BLaER1 (cell line): ENCODE results near the gene FUT4.

Experiments
- H3K27ac ChIP-seq: shearing (Covaris generic); formaldehyde crosslinking; 2 replicates; pipeline ENCODE4 v1.8.1; 2022
- H3K27me3 ChIP-seq: shearing (Covaris generic); formaldehyde crosslinking; 2 replicates; pipeline ENCODE4 v1.8.1; 2022
- H3K36me3 ChIP-seq: shearing (Covaris generic); formaldehyde crosslinking; 2 replicates; pipeline ENCODE4 v1.8.1; 2022
- H3K4me1 ChIP-seq: shearing (Covaris generic); formaldehyde crosslinking; 2 replicates; pipeline ENCODE4 v1.8.1; 2022
- H3K4me2 ChIP-seq: shearing (Covaris generic); formaldehyde crosslinking; 2 replicates; pipeline ENCODE4 v1.8.1; 2022
- H3K4me3 ChIP-seq: shearing (Covaris generic); formaldehyde crosslinking; 2 replicates; pipeline ENCODE4 v1.8.1; 2022
- H3K9ac ChIP-seq: shearing (Covaris generic); formaldehyde crosslinking; 2 replicates; pipeline ENCODE4 v1.8.1; 2022
- H3K9me3 ChIP-seq: shearing (Covaris generic); formaldehyde crosslinking; 2 replicates; pipeline ENCODE4 v1.8.1; 2022
- H4K20me1 ChIP-seq: shearing (Covaris generic); formaldehyde crosslinking; 2 replicates; pipeline ENCODE4 v1.8.1; 2022
- Cebpa-rat ChIP-seq: shearing (Covaris generic); IDR thresholded peaks from 2 replicates; pipeline ENCODE4 v1.8.1; 2022

FUT4 gene

GRCh38 chr11:94533206-94533605 lies 10.5 kb upstream of the FUT4 start:
- H3K27ac ChIP-seq: no peak overlapping the region
- H3K27me3 ChIP-seq: no peaks in the 10 kb centered on the region
- H3K4me2 ChIP-seq: no peak overlapping the region
- peaks cover 6% of the 10 kb centered on the region for H3K4me1 ChIP-seq
- H4K20me1 ChIP-seq: no peaks in the 10 kb centered on the region
- no peak for TF ChIP-seq Cebpa-rat
- H3K9ac ChIP-seq: no peak overlapping the region
- H3K36me3 ChIP-seq: no peaks in the 10 kb centered on the region
- no peak overlapping the region for H3K4me3 ChIP-seq
- no peaks in the 10 kb centered on the region for H3K9me3 ChIP-seq

- no peaks in the 10 kb centered on the region for H3K36me3 ChIP-seq
- H3K4me3 ChIP-seq: no peak overlapping the region
- no peaks in the 10 kb centered on the region for H4K20me1 ChIP-seq
- no peak overlapping the region for H3K27ac ChIP-seq
- H3K27me3 ChIP-seq: no peaks in the 10 kb centered on the region
- no peak for TF ChIP-seq Cebpa-rat
- no peak overlapping the region for H3K9ac ChIP-seq
- H3K4me1 ChIP-seq: peaks cover 6% of the 10 kb centered on the region
- H3K4me2 ChIP-seq: peak overlapping the region; percentile 26; the same call in 1 of the 2 replicates
- H3K9me3 ChIP-seq: no peaks in the 10 kb centered on the region
These were observed 9.8 kb upstream of the FUT4 start for GRCh38 chr11:94533696-94534630.

GRCh38 chr11:94536386-94536785 lies 7.3 kb upstream of the FUT4 start:
- no peak overlapping the region for H3K27ac ChIP-seq
- no peaks in the 10 kb centered on the region for H3K36me3 ChIP-seq
- no peaks in the 10 kb centered on the region for H3K9me3 ChIP-seq
- H3K4me1 ChIP-seq: peaks cover 6% of the 10 kb centered on the region
- H3K9ac ChIP-seq: no peak overlapping the region
- no peak overlapping the region for H3K4me3 ChIP-seq
- no peak for TF ChIP-seq Cebpa-rat
- no peaks in the 10 kb centered on the region for H3K27me3 ChIP-seq
- H4K20me1 ChIP-seq: no peaks in the 10 kb centered on the region
- no peak overlapping the region for H3K4me2 ChIP-seq

- Histone ChIP-seq H3K4me2 (no peak overlapping the region), H3K36me3 (no peaks in the 10 kb centered on the region), H4K20me1 (no peaks in the 10 kb centered on the region), H3K9ac (no peak overlapping the region), H3K4me1 (peaks cover 6% of the 10 kb centered on the region), H3K4me3 (no peak overlapping the region), H3K9me3 (no peaks in the 10 kb centered on the region), H3K27me3 (no peaks in the 10 kb centered on the region), H3K27ac (no peak overlapping the region)
- no peak for TF ChIP-seq Cebpa-rat
These were observed 6.6 kb upstream of the FUT4 start for GRCh38 chr11:94537031-94537600.

- Histone ChIP-seq H3K9me3 (no peaks in the 10 kb centered on the region), H3K36me3 (no peaks in the 10 kb centered on the region), H3K27me3 (no peaks in the 10 kb centered on the region), H4K20me1 (no peaks in the 10 kb centered on the region), H3K4me3 (no peak overlapping the region), H3K4me1 (peaks cover 11% of the 10 kb centered on the region), H3K9ac (no peak overlapping the region), H3K27ac (no peak overlapping the region), H3K4me2 (no peak overlapping the region)
- TF ChIP-seq Cebpa-rat: no peak
These were observed 4.3 kb upstream of the FUT4 start for GRCh38 chr11:94539420-94539819.

- Histone ChIP-seq H3K9me3 (no peaks in the 10 kb centered on the region), H4K20me1 (peaks cover 52% of the 10 kb centered on the region), H3K4me3 (peak overlapping the region; percentile 83), H3K9ac (peak overlapping the region; percentile 94), H3K27ac (peak overlapping the region; percentile 98), H3K27me3 (no peaks in the 10 kb centered on the region), H3K36me3 (peaks cover 21% of the 10 kb centered on the region), H3K4me1 (peaks cover 52% of the 10 kb centered on the region), H3K4me2 (peak overlapping the region; percentile 86)
- TF ChIP-seq Cebpa-rat: no peak
These were observed 1.0 kb downstream of the FUT4 start for GRCh38 chr11:94544646-94545263.

GRCh38 chr11:94545264-94546161 lies 1.8 kb downstream of the FUT4 start:
- peaks cover 59% of the 10 kb centered on the region for H4K20me1 ChIP-seq
- H3K4me1 ChIP-seq: peaks cover 52% of the 10 kb centered on the region
- H3K9me3 ChIP-seq: no peaks in the 10 kb centered on the region
- H3K9ac ChIP-seq: peak overlapping the region; percentile 94
- H3K4me3 ChIP-seq: peak overlapping the region; percentile 83
- peak overlapping the region; percentile 98 for H3K27ac ChIP-seq
- no peak for TF ChIP-seq Cebpa-rat
- H3K36me3 ChIP-seq: peaks cover 21% of the 10 kb centered on the region
- H3K27me3 ChIP-seq: no peaks in the 10 kb centered on the region
- H3K4me2 ChIP-seq: peak overlapping the region; percentile 86

GRCh38 chr11:94546162-94546470 lies 2.4 kb downstream of the FUT4 start:
- H3K4me2 ChIP-seq: peak overlapping the region; percentile 86
- peak overlapping the region; percentile 83 for H3K4me3 ChIP-seq
- no peak overlapping the region for H3K27ac ChIP-seq
- H3K36me3 ChIP-seq: peaks cover 21% of the 10 kb centered on the region
- peak overlapping the region; percentile 39 for H3K9ac ChIP-seq
- peaks cover 52% of the 10 kb centered on the region for H3K4me1 ChIP-seq
- peaks cover 64% of the 10 kb centered on the region for H4K20me1 ChIP-seq
- no peaks in the 10 kb centered on the region for H3K9me3 ChIP-seq
- no peak for TF ChIP-seq Cebpa-rat
- H3K27me3 ChIP-seq: no peaks in the 10 kb centered on the region

GRCh38 chr11:94546886-94547285 lies 3.2 kb downstream of the FUT4 start:
- Histone ChIP-seq H3K9me3 (no peaks in the 10 kb centered on the region), H3K4me2 (peak overlapping the region; percentile 86), H3K27ac (no peak overlapping the region), H3K9ac (peak overlapping the region; percentile 39; the same call in 1 of the 2 replicates), H3K4me3 (peak overlapping the region; percentile 83; the same call in 1 of the 2 replicates), H3K36me3 (peaks cover 21% of the 10 kb centered on the region), H3K4me1 (peaks cover 52% of the 10 kb centered on the region), H3K27me3 (no peaks in the 10 kb centered on the region), H4K20me1 (peaks cover 64% of the 10 kb centered on the region)
- TF ChIP-seq Cebpa-rat: no peak
